GM12892 (cell line): ENCODE measurements around the gene TIAL1.

Experiments
- POLR2A ChIP-seq: IDR thresholded peaks from 2 replicates; pipeline ENCODE4 v1.6.1; 2011; ENCODE audit warnings: low read depth, low read length, control low read depth
- POLR2AphosphoS5 ChIP-seq: IDR thresholded peaks from 2 replicates; pipeline ENCODE4 v1.6.1; 2011; ENCODE audit warnings: low read depth, low read length, control low read depth

GRCh38 chr10:119630300-119630699, 33.5 kb upstream of the TIAL1 start:
- TF ChIP-seq POLR2AphosphoS5 = no peak
- no peak for TF ChIP-seq POLR2A
